GM21390 (cell line): ENCODE results near the gene MRM2.

Experiments
- ATAC-seq: cut with Tn5 transposase; IDR thresholded peaks from one replicate; pipeline ENCODE4 v1.9.1; 2021; ENCODE audit not compliant: unreplicated experiment

Gene MRM2

GRCh38 chr7:2192831-2193534 lies 49.0 kb downstream of the MRM2 start:
- ATAC-seq, result no peak

DNA sequence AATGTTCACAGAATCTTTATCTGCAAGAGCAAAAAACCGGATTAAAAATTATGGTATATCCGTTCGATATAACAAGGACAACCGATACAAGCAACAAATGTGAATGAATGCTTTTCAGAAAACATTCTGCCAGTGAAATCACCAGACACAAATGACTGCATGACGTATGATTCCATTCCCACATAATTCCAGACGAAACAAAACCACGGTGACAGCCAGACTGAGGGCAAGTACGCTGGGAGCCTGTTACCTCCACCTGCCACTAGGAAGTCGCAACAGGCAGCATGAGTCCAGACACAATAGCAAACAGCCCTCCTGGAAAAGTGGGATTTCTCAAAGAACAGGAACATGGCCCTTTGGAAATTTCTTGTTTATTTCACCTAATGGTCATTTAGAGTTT lies 51.0 kb downstream of the MRM2 start:
- ATAC-seq, result no peak

DNA sequence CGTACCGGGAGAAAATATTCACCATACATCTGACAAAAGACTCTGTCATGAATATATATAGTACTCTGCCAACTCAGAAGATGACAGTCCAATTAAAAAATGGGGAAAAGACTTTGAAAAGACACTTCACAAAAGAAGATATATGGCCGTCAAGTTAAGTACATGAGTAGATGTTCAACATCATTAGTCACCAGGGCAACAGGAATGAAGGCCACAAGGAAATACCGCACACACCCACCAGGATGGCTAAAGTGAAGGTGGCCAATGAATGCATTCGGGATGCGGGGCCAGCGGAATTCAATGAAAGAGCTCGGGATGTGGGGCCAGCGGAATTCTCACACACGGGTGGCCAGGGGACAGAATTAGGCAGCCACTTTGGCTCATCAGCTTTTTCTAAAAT lies 51.5 kb downstream of the MRM2 start:
- no peak for ATAC-seq

GRCh38 chr7:2186166-2186565 lies 55.8 kb downstream of the MRM2 start:
- no peak for ATAC-seq

DNA sequence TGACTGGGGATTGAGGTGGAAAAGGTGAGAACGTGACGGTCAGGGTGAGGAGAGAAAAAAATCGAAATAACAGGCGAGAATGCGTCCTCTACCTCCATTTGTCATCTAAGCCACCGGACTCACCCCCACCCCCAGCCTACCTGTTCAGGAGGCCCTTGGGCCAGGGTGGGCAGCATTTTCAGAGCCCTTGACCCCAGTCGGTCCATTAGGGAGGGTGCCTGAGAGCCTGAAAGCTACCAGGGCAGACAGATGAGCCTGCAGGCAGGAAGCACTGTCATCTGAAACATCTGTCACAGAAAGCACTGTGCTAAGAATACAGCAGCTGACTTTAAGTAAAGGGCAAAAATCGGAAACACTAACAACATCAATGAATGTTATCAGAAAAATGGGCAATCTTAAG lies 56.3 kb downstream of the MRM2 start:
- ATAC-seq, result no peak
